ENCODE measurements around the gene NEXN. TPM values are rescaled to one million over a fixed set of nuclear protein-coding genes. Genes with fewer than 3 reads are reported as not detected.

Gene NEXN
- total and polyA plus RNA-seq, 2 of the 8 experiments (the other 6 are each of a cell fraction or from before 2014, with no cell fraction given), result 0.20 to 2.9 TPM

- no peak overlapping the region for H2AFZ ChIP-seq (ENCODE audit: low read length)
- H4K8ac ChIP-seq (ENCODE audit: extremely low read depth, insufficient read depth, low read length), result no peak overlapping the region
- H3K36me3 ChIP-seq (ENCODE audit: control insufficient read depth in 2 of 4, insufficient read depth in 4 of 4, low read length in 3 of 4), result peaks cover 0 to 43% (median 15%) of the 10 kb centered on the region in 4 experiments; a peak in 6 of 8 replicates
- H3K18ac ChIP-seq (ENCODE audit: extremely low read depth, low read length), result no peak overlapping the region
- H2BK120ac ChIP-seq (replicated peaks; ENCODE audit: low read depth, low read length), result no peak overlapping the region
- H3K27ac ChIP-seq (ENCODE audit: low read depth, low read length), result no peak overlapping the region
- H3K79me1 ChIP-seq (ENCODE audit: low read depth, low read length), result no peaks in the 10 kb centered on the region
- ChIA-PET POLR2A (ENCODE audit: partially characterized antibody) (interaction anchor here (0.9 kb wide), 1 partner anchor 36 kb away, joined by 3 read pairs; no protein-coding TSS in a partner anchor), CTCF (ENCODE audit: partially characterized antibody) (interaction anchor here (0.9 kb wide), 1 partner anchor 33 kb away, joined by 3 read pairs; no protein-coding TSS in a partner anchor)
- no peak overlapping the region for H3K4me2 ChIP-seq (ENCODE audit: insufficient read depth in 1 of 2, low read depth in 2 of 2, low read length in 2 of 2)
- no peak overlapping the region for H2AK5ac ChIP-seq (ENCODE audit: low read depth, low read length)
- no peak overlapping the region for H3K4me3 ChIP-seq (ENCODE audit: extremely low read depth in 1 of 4, insufficient read depth in 2 of 4, low read depth in 3 of 4, low read length in 4 of 4)
- no peak overlapping the region for H2BK12ac ChIP-seq (ENCODE audit: low read depth, low read length)
- H4K5ac ChIP-seq (ENCODE audit: insufficient read length, low read depth, low read length), result no peak overlapping the region
- H3K4me1 ChIP-seq (replicated peaks in 1 of 4; ENCODE audit: control insufficient read depth in 3 of 4, insufficient read depth in 4 of 4, low read length in 3 of 4), result no peaks in the 10 kb centered on the region
- H2BK20ac ChIP-seq (ENCODE audit: low read length), result no peak overlapping the region
- no peak overlapping the region for H3K23ac ChIP-seq (ENCODE audit: insufficient read length)
- H3K56ac ChIP-seq (replicated peaks; ENCODE audit: insufficient read length, low read depth, low read length), result no peak overlapping the region
- H4K20me1 ChIP-seq (replicated peaks in 1 of 2; ENCODE audit: control insufficient read depth in 1 of 2, insufficient read depth in 2 of 2, low read length in 2 of 2), result peaks cover 0 to 2% of the 10 kb centered on the region in 2 experiments
- H3K9me3 ChIP-seq (ENCODE audit: insufficient read depth in 2 of 2, low read depth in 1 of 2, low read length in 1 of 2), result no peaks in the 10 kb centered on the region
- no peaks in the 10 kb centered on the region; the same call in 1 of the 2 replicates for H3K23me2 ChIP-seq (ENCODE audit: low read depth, low read length)
- H2BK15ac ChIP-seq (ENCODE audit: low read length), result no peak overlapping the region
- H3K4ac ChIP-seq (replicated peaks; ENCODE audit: insufficient read length, low read depth, low read length), result no peak overlapping the region
- no peak overlapping the region for H4K91ac ChIP-seq (replicated peaks; ENCODE audit: insufficient read length, low read length)
- WGBS, 2 experiments (ENCODE audit: extremely low coverage in 1 of 2, insufficient coverage in 1 of 2, insufficient read length in 1 of 2, insufficient replicate concordance in 2 of 2, low coverage in 1 of 2, low lambda C conversion rate in 2 of 2, missing lambda C conversion rate in 1 of 2), result 88% methylated on average over 4 of the region's 4 CpGs; no CpG with 5 or more reads in 1 of the 2 experiments
- no peak overlapping the region for H2BK5ac ChIP-seq (ENCODE audit: low read depth, low read length)
- H3K14ac ChIP-seq (ENCODE audit: insufficient read length), result no peak overlapping the region
- no peaks in the 10 kb centered on the region for H3K27me3 ChIP-seq (replicated peaks in 1 of 4; ENCODE audit: control insufficient read depth in 3 of 4, extremely low read depth in 1 of 4, insufficient read depth in 3 of 4, low read length in 3 of 4)
- H3K79me2 ChIP-seq (ENCODE audit: control insufficient read depth in 1 of 2, insufficient read depth in 2 of 2, low read length in 2 of 2), result no peaks in the 10 kb centered on the region
- no peak for FAIRE-seq
- H3K9ac ChIP-seq (replicated peaks in 1 of 4; ENCODE audit: extremely low read depth in 1 of 4, low read depth in 3 of 4, low read length in 3 of 4), result no peak overlapping the region
- no peak for DNase-seq (ENCODE audit: low read depth in 1 of 2, low spot score in 2 of 2)
- TF ChIP-seq TAF7 (optimal IDR thresholded peaks at IDR 0.05; ENCODE audit: borderline replicate concordance, low read depth, low read length), result no peak
- no peak for TF ChIP-seq KDM5A (IDR thresholded peaks at IDR 0.05; ENCODE audit: low read length)
- no peak for TF ChIP-seq SIX5 (IDR thresholded peaks at IDR 0.05; ENCODE audit: low read depth, low read length)
- TF ChIP-seq KDM4A (IDR thresholded peaks at IDR 0.05; ENCODE audit: low read depth, low read length, severe bottlenecking), result no peak
These were observed 52.6 kb downstream of the NEXN start for GRCh38 chr1:77940921-77941570.
